Neural progenitor cell (in vitro differentiated cells): ENCODE data around the gene PDCD1. TPM values are rescaled to one million over a fixed set of nuclear protein-coding genes. Genes with fewer than 3 reads are reported as not detected.
A peak's percentile ranks its signal among the peaks of the same experiment; 100 is the strongest.

ENCODE experiments used
- DNase-seq: peaks from one replicate; pipeline ENCODE4 v3.0.0-alpha.2; 2016; ENCODE audit warnings: low spot score
- H2AFZ ChIP-seq: fragments of 200-600 bp; sonication (generic); replicated peaks from 2 replicates; pipeline ENCODE4 v1.6.1; 2016; ENCODE audit warnings: antibody characterized with exemption
- H3F3A ChIP-seq: fragments of 200-600 bp; sonication (generic); 2 replicates; pipeline ENCODE4 v1.6.1; 2016; ENCODE audit warnings: antibody characterized with exemption, low read depth
- H3K27ac ChIP-seq: fragments of 200-600 bp; sonication (generic); 2 replicates; pipeline ENCODE4 v1.5.1; 2016; ENCODE audit warnings: mild to moderate bottlenecking
- H3K27me3 ChIP-seq: fragments of 200-600 bp; sonication (generic); 2 replicates; pipeline ENCODE4 v1.6.1; 2016; ENCODE audit warnings: mild to moderate bottlenecking, moderate library complexity
- H3K36me3 ChIP-seq: fragments of 200-600 bp; sonication (generic); 2 replicates; pipeline ENCODE4 v1.5.1; 2016
- H3K4me1 ChIP-seq: fragments of 200-600 bp; sonication (generic); 2 replicates; pipeline ENCODE4 v1.6.1; 2016; ENCODE audit warnings: mixed run types
- H3K4me2 ChIP-seq: fragments of 200-600 bp; sonication (generic); 2 replicates; pipeline ENCODE4 v1.6.1; 2016
- H3K4me3 ChIP-seq: fragments of 200-600 bp; sonication (generic); 2 replicates; pipeline ENCODE4 v1.5.1; 2016
- H3K79me2 ChIP-seq: fragments of 200-600 bp; sonication (generic); 2 replicates; pipeline ENCODE4 v1.6.1; 2016; ENCODE audit warnings: low read depth
- H3K9ac ChIP-seq: fragments of 200-600 bp; sonication (generic); 2 replicates; pipeline ENCODE4 v1.6.1; 2016
- H3K9me3 ChIP-seq: fragments of 200-600 bp; sonication (generic); 2 replicates; pipeline ENCODE4 v1.5.1; 2016; ENCODE audit warnings: low read depth
- H4K20me1 ChIP-seq: fragments of 200-600 bp; sonication (generic); 2 replicates; pipeline ENCODE4 v1.6.1; 2016; ENCODE audit warnings: low read depth
- H3K27ac Mint-ChIP-seq: 3 replicates; pipeline ENCODE4 v1.8.0; 2021; ENCODE audit warnings: mixed read lengths
- H3K27me3 Mint-ChIP-seq: 2 replicates; pipeline ENCODE4 v1.8.0; 2022; ENCODE audit warnings: low read depth, mild to moderate bottlenecking, inconsistent platforms, moderate library complexity, mixed read lengths; ENCODE audit not compliant: insufficient read depth
- H3K36me3 Mint-ChIP-seq: 3 replicates; pipeline ENCODE4 v1.8.0; 2021; ENCODE audit warnings: mixed read lengths
- H3K4me1 Mint-ChIP-seq: 3 replicates; pipeline ENCODE4 v1.8.0; 2021; ENCODE audit warnings: mixed read lengths
- H3K4me3 Mint-ChIP-seq: 3 replicates; pipeline ENCODE4 v1.8.0; 2021; ENCODE audit warnings: mild to moderate bottlenecking, moderate library complexity, mixed read lengths
- H3K9me3 Mint-ChIP-seq: 3 replicates; pipeline ENCODE4 v1.8.0; 2020; ENCODE audit warnings: mixed read lengths
- CTCF ChIP-seq: fragments of 200-600 bp; sonication (generic); IDR thresholded peaks from 2 replicates; pipeline ENCODE4 v1.5.1; 2017; ENCODE audit warnings: antibody characterized with exemption, mild to moderate bottlenecking
- EZH2 ChIP-seq: fragments of 200-600 bp; sonication (generic); IDR thresholded peaks from 2 replicates; pipeline ENCODE4 v1.6.1; 2017; ENCODE audit warnings: antibody characterized with exemption, mild to moderate bottlenecking, moderate library complexity
- EZH2phosphoT487 ChIP-seq: fragments of 200-600 bp; sonication (generic); IDR thresholded peaks from 2 replicates; pipeline ENCODE4 v1.6.1; 2017; ENCODE audit warnings: antibody characterized with exemption
- total RNA-seq: library from RNA; depleted of rRNA; stranded (reverse); fragments of >200 nt; gene quantifications from 2 replicates; pipeline ENCODE4 v1.2.3, GENCODE V29; 2015; ENCODE audit warnings: low replicate concordance

The PDCD1 gene
- total RNA-seq, 1 donor from 2014 or later = not detected

GRCh38 chr2:241804326-241805229, 54.1 kb downstream of the PDCD1 start:
- Histone ChIP-seq H3K27ac (no peak overlapping the region), H3K9ac (no peak overlapping the region), H3K79me2 (no peaks in the 10 kb centered on the region), H2AFZ (no peak overlapping the region), H3K27me3 (peaks cover 22% of the 10 kb centered on the region), H3K4me1 (peaks cover 15% of the 10 kb centered on the region), H4K20me1 (no peaks in the 10 kb centered on the region), H3K9me3 (no peaks in the 10 kb centered on the region), H3F3A (peaks cover 15% of the 10 kb centered on the region), H3K36me3 (no peaks in the 10 kb centered on the region), H3K4me2 (peak overlapping the region; percentile 38), H3K4me3 (no peak overlapping the region)
- Mint-ChIP-seq H3K36me3 (no peaks in the 10 kb centered on the region), H3K4me1 (peaks cover 16% of the 10 kb centered on the region), H3K9me3 (peaks cover 2% of the 10 kb centered on the region), H3K4me3 (no peak overlapping the region), H3K27ac (peak overlapping the region; percentile 33), H3K27me3 (peaks cover 5% of the 10 kb centered on the region)
- no peak for TF ChIP-seq EZH2
- no peak for TF ChIP-seq CTCF
- TF ChIP-seq EZH2phosphoT487 = no peak
- DNase-seq = no peak

DNA sequence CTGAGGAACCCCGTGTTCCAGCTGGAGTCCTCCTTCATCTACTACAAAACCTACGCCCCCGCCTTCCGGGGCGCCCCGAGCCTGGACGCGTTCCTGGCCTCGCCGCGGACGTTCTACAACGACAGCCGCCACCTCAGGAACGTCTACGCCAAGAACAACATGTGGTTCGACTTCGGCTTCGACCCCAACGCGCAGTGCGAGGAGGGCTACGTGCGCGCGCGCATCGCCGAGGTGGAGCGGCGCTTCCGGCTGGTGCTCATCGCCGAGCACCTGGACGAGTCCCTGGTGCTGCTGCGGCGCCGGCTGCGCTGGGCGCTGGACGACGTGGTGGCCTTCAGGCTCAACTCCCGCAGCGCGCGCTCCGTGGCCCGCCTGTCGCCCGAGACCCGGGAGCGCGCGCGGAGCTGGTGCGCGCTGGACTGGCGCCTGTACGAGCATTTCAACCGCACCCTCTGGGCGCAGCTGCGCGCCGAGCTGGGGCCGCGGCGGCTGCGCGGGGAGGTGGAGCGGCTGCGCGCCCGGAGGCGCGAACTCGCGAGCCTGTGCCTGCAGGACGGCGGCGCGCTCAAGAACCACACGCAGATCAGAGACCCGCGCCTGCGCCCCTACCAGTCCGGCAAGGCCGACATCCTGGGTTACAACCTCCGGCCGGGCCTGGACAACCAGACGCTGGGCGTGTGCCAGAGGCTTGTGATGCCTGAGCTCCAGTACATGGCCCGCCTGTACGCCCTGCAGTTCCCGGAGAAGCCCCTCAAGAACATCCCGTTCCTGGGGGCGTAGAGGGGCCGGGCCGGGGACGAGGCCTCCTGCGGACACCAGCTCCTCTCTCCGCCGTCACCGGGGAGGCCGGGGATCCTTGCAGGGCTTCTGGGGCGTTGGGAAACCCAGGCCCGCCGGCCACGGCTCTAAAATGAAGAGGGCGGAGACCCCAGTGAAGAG, 55.0 kb downstream of the PDCD1 start:
- H3K27ac ChIP-seq = no peak overlapping the region
- peaks cover 22% of the 10 kb centered on the region for H3K27me3 ChIP-seq
- H3K4me3 ChIP-seq = peak overlapping the region; percentile 13
- TF ChIP-seq EZH2 (no peak), EZH2phosphoT487 (no peak), CTCF (no peak)
- H2AFZ ChIP-seq = no peak overlapping the region
- H3K4me2 ChIP-seq = peak overlapping the region; percentile 38
- Mint-ChIP-seq H3K36me3 (no peaks in the 10 kb centered on the region), H3K27ac (no peak overlapping the region), H3K27me3 (peaks cover 3% of the 10 kb centered on the region), H3K4me3 (no peak overlapping the region), H3K4me1 (peaks cover 7% of the 10 kb centered on the region), H3K9me3 (peaks cover 2% of the 10 kb centered on the region)
- H3K4me1 ChIP-seq = peaks cover 13% of the 10 kb centered on the region
- peaks cover 8% of the 10 kb centered on the region for H3F3A ChIP-seq
- H3K79me2 ChIP-seq = no peaks in the 10 kb centered on the region
- no peak overlapping the region for H3K9ac ChIP-seq
- DNase-seq = no peak
- H3K36me3 ChIP-seq = no peaks in the 10 kb centered on the region
- no peaks in the 10 kb centered on the region for H3K9me3 ChIP-seq
- H4K20me1 ChIP-seq = no peaks in the 10 kb centered on the region

- TF ChIP-seq EZH2 (no peak), CTCF (no peak), EZH2phosphoT487 (no peak)
- Histone ChIP-seq H3K27ac (no peak overlapping the region), H3K4me1 (peaks cover 7% of the 10 kb centered on the region), H3K36me3 (no peaks in the 10 kb centered on the region), H3K27me3 (peaks cover 22% of the 10 kb centered on the region), H2AFZ (no peak overlapping the region), H3F3A (no peaks in the 10 kb centered on the region), H3K4me3 (no peak overlapping the region), H3K79me2 (no peaks in the 10 kb centered on the region), H3K9me3 (no peaks in the 10 kb centered on the region), H4K20me1 (no peaks in the 10 kb centered on the region), H3K4me2 (no peak overlapping the region), H3K9ac (no peak overlapping the region)
- Mint-ChIP-seq H3K27me3 (peaks cover 5% of the 10 kb centered on the region), H3K4me1 (no peaks in the 10 kb centered on the region), H3K27ac (no peak overlapping the region), H3K9me3 (peaks cover 2% of the 10 kb centered on the region), H3K4me3 (no peak overlapping the region), H3K36me3 (no peaks in the 10 kb centered on the region)
- no peak for DNase-seq
These were observed 56.0 kb downstream of the PDCD1 start for GRCh38 chr2:241802421-241803318.
